GM12878 (cell line): ENCODE data around the gene MARCKSL1. TPM values are rescaled to one million over a fixed set of nuclear protein-coding genes. Genes with fewer than 3 reads are reported as not detected.

Experiments used
- ATAC-seq: fragments of 200-7000 bp; cut with Tn5 transposase; 3 replicates; pipeline ENCODE4 v1.9.1; 2020; ENCODE audit warnings: mild to moderate bottlenecking, moderate library complexity
- BruUV-seq: library from RNA; stranded (reverse); fragments of 400-500 nt; replicated peaks from 2 replicates; lab custom pipeline; 2021; lab: Mats Ljungman, UMichigan
- CTCF ChIA-PET: fragments of 300-600 bp; sonication (Branson Sonifier 250); formaldehyde crosslinking; extraction: SDS; loops from one replicate; lab custom pipeline; 2021; ENCODE audit warnings: inconsistent platforms; lab: Yijun Ruan, JAX
- POLR2A ChIA-PET: fragments of 350-600 bp; formaldehyde crosslinking; extraction: SDS; loops from one replicate; lab custom pipeline; 2021; ENCODE audit warnings: inconsistent platforms; lab: Charles Lee
- RAD21 ChIA-PET: fragments of 300-600 bp; sonication (Branson Sonifier 250); formaldehyde crosslinking; loops from one replicate; lab custom pipeline; 2023; ENCODE audit warnings: antibody characterized with exemption; ENCODE audit not compliant: unreplicated experiment; lab: Charles Lee
- SMC1A ChIA-PET: fragments of 300-600 bp; sonication (Branson Sonifier 250); formaldehyde crosslinking; loops from one replicate; lab custom pipeline; 2023; ENCODE audit not compliant: unreplicated experiment, uncharacterized antibody; lab: Charles Lee
- DNase-seq: peaks from one replicate; pipeline ENCODE4 v3.0.0-alpha.2; 2011; ENCODE audit warnings: low read depth, low spot score
- FAIRE-seq: peaks from 3 replicates; lab custom pipeline; 2011; peaks lifted over from hg19 to GRCh38; lab: Jason Lieb, UNC
- H2AFZ ChIP-seq: 2 replicates; pipeline ENCODE4 v1.6.0; 2011; ENCODE audit warnings: low read depth, low read length, control low read depth; ENCODE audit not compliant: control insufficient read depth
- H3K27ac ChIP-seq: 2 replicates; pipeline ENCODE4 v1.5.1; 2011; ENCODE audit warnings: control low read depth; ENCODE audit not compliant: control insufficient read depth, insufficient read depth
- H3K27me3 ChIP-seq, 2 experiments: replicated peaks in 1 of 2; 2 replicates each; pipeline versions ENCODE4 v1.6.0 to v1.6.1; 2011; ENCODE audit warnings: low read length in 1 of 2; ENCODE audit not compliant: control insufficient read depth in 2 of 2, insufficient read depth in 2 of 2
- H3K36me3 ChIP-seq, 2 experiments: 2 replicates each; pipeline ENCODE4 v1.5.1; 2011; ENCODE audit warnings: low read length in 1 of 2; ENCODE audit not compliant: control insufficient read depth in 2 of 2, insufficient read depth in 2 of 2
- H3K4me1 ChIP-seq: 2 replicates; pipeline ENCODE4 v1.6.1; 2011; ENCODE audit warnings: mild to moderate bottlenecking, low read length, moderate library complexity, mixed read lengths; ENCODE audit not compliant: control insufficient read depth, insufficient read depth
- H3K4me2 ChIP-seq: 2 replicates; pipeline ENCODE4 v1.6.0; 2011; ENCODE audit warnings: control low read depth; ENCODE audit not compliant: control insufficient read depth, insufficient read depth
- H3K4me3 ChIP-seq: fragments of 200-600 bp; sonication (generic); 2 replicates; pipeline ENCODE4 v1.5.1; 2016
- H3K79me2 ChIP-seq: 2 replicates; pipeline ENCODE4 v1.6.0; 2011; ENCODE audit warnings: low read length; ENCODE audit not compliant: control insufficient read depth, insufficient read depth
- H3K9ac ChIP-seq: 2 replicates; pipeline ENCODE4 v1.8.0; 2011; ENCODE audit warnings: low read length, control low read depth, mixed read lengths; ENCODE audit not compliant: control insufficient read depth, insufficient read depth
- H3K9me3 ChIP-seq: replicated peaks from 3 replicates; pipeline ENCODE4 v1.5.1; 2011; ENCODE audit warnings: mild to moderate bottlenecking, low read length; ENCODE audit not compliant: control insufficient read depth, insufficient read depth
- H4K20me1 ChIP-seq: 2 replicates; pipeline ENCODE4 v1.6.0; 2011; ENCODE audit not compliant: control insufficient read depth, insufficient read depth
- E2F8 ChIP-seq: fragments of 450-650 bp; IDR thresholded peaks from 2 replicates; pipeline ENCODE4 v1.6.1; 2018; ENCODE audit warnings: mild to moderate bottlenecking, low read depth, moderate library complexity; ENCODE audit not compliant: partially characterized antibody
- IRF5 ChIP-seq: fragments of 450-650 bp; IDR thresholded peaks from 2 replicates; pipeline ENCODE4 v1.6.1; 2017; ENCODE audit warnings: borderline replicate concordance
- JUND ChIP-seq: IDR thresholded peaks from 2 replicates; pipeline ENCODE4 v1.6.1; 2012; ENCODE audit warnings: low read depth, mild to moderate bottlenecking, low read length, improper control_type of control experiment, moderate library complexity
- KAT2A ChIP-seq: conservative IDR thresholded peaks from 2 replicates; pipeline ENCODE4 v1.6.1; 2011; ENCODE audit warnings: low read depth, low read length; ENCODE audit not compliant: control insufficient read depth
- MTA2 ChIP-seq: fragments of 450-650 bp; IDR thresholded peaks from 2 replicates; pipeline ENCODE4 v1.6.1; 2016; ENCODE audit warnings: low read depth, mild to moderate bottlenecking, moderate library complexity
- SREBF1 ChIP-seq: IDR thresholded peaks from 2 replicates; pipeline ENCODE4 v1.6.1; 2012; ENCODE audit warnings: mild to moderate bottlenecking, low read length
- ZBTB4 ChIP-seq: fragments of 450-650 bp; formaldehyde crosslinking; IDR thresholded peaks from 2 replicates; pipeline ENCODE4 v1.4.0; 2022; ENCODE audit warnings: mild to moderate bottlenecking, moderate library complexity
- ZNF24 ChIP-seq: fragments of 450-650 bp; IDR thresholded peaks from 2 replicates; pipeline ENCODE4 v1.6.1; 2017; ENCODE audit warnings: antibody characterized with exemption, mild to moderate bottlenecking
- WGBS: methylation state at CpG from one replicate; pipeline ENCODE4 v1.1.6; 2016; ENCODE audit warnings: low lambda C conversion rate; ENCODE audit not compliant: insufficient replicate concordance, insufficient coverage; ENCODE audit errors: missing lambda C conversion rate; 5-methylcytosine and 5-hydroxymethylcytosine counted together
- in situ Hi-C: fragments of 300-500 bp; cut with MboI; formaldehyde crosslinking; loops from 9 replicates; pipeline ENCODE4 v1.14.3; 2018; ENCODE audit warnings: mixed read lengths
- intact Hi-C: fragments of 100-400 bp; cut with micrococcal nuclease; formaldehyde crosslinking; loops from one replicate; pipeline ENCODE4 v1.14.2; 2022; ENCODE audit not compliant: unreplicated experiment
- polyA plus RNA-seq, 11 experiments: library from polyadenylated mRNA; depleted of rRNA in 4 of 11; unstranded in 6 of 11; stranded (reverse) in 5 of 11; fragments of >200 nt; fragmentation: Nextera tagmentation in 4 of 11; fragmentation: Illumina TruSeq in 1 of 11; extraction: Ambion mirVana in 4 of 11; extraction: Trizol in 1 of 11; gene quantifications; 1 replicate in 1 of 11; 2 replicates in 10 of 11; pipeline versions ENCODE4 v1.2.1 to v1.2.3, GENCODE V29; 2011 to 2016; ENCODE audit warnings: inconsistent platforms in 2 of 11, missing spikeins in 2 of 11, low read depth in 1 of 11
- total RNA-seq, 4 experiments: library from RNA; depleted of rRNA in 3 of 4; stranded (reverse); fragments of >200 nt in 3 of 4; fragmentation: Illumina TruSeq in 1 of 4; extraction: Trizol in 1 of 4; gene quantifications; 2 replicates each; pipeline versions ENCODE4 v1.2.1 to v1.2.3, GENCODE V29; 2013 to 2021

MARCKSL1 gene
- total and polyA plus RNA-seq, 10 of the 15 experiments (the other 5 are each of a cell fraction or from before 2014, with no cell fraction given) = 14.5 to 225 (median 158) TPM

- peak overlapping the region; percentile 56 for H3K27ac ChIP-seq
- ATAC-seq = peak; percentile 96
- H3K9ac ChIP-seq = peak overlapping the region; percentile 85
- no TSS peak for BruUV-seq
- ChIA-PET POLR2A (interaction anchor here (0.6 to 5.1 kb wide), 8 partner anchors 12 to 45 kb away, joined by 3 to 46 read pairs (median 4); partner anchors contain the start of genes BSDC1 and MARCKSL1), CTCF (interaction anchor here (0.6 to 3.0 kb wide), 9 partner anchors 10 to 830 kb away, joined by 3 to 8 read pairs (median 4); partner anchors contain the start of genes BSDC1 and TRIM62), RAD21 (interaction anchor here (0.6 to 2.8 kb wide), 3 partner anchors 15 to 43 kb away, joined by 3 to 18 read pairs (median 5); partner anchors contain the start of genes BSDC1 and MARCKSL1), SMC1A (interaction anchor here (0.6 to 3.6 kb wide), 7 partner anchors 15 to 246 kb away, joined by 3 to 16 read pairs (median 3); partner anchors contain the start of genes HDAC1 and MARCKSL1)
- H3K4me3 ChIP-seq = peak overlapping the region; percentile 72
- no peaks in the 10 kb centered on the region; the same call in 1 of the 2 replicates for H3K79me2 ChIP-seq
- H3K36me3 ChIP-seq = no peaks in the 10 kb centered on the region
- H4K20me1 ChIP-seq = no peaks in the 10 kb centered on the region
- in situ Hi-C loops (no loop called here), intact Hi-C loops (loop anchor here (2.0 kb wide), 1 partner anchor 15 kb away; the partner anchor contains the start of gene MARCKSL1)
- H3K27me3 ChIP-seq = no peaks in the 10 kb centered on the region
- H3K9me3 ChIP-seq = no peaks in the 10 kb centered on the region
- peak; percentile 89 for FAIRE-seq
- H2AFZ ChIP-seq = peak overlapping the region; percentile 90
- WGBS = 9% methylated on average over 64 of the region's 75 CpGs
- H3K4me1 ChIP-seq = peaks cover 14% of the 10 kb centered on the region
- peak overlapping the region; percentile 98 for H3K4me2 ChIP-seq
- peak; percentile 69 for DNase-seq
- TF ChIP-seq SREBF1 = no peak
- no peak for TF ChIP-seq MTA2
- TF ChIP-seq KAT2A = no peak
- TF ChIP-seq ZNF24 = 0 out of 2 replicates have a peak, but pooled peaks have one; percentile 24
- no peak for TF ChIP-seq ZBTB4 (CRISPR knock-in tag)
- no peak for TF ChIP-seq E2F8
- TF ChIP-seq JUND = no peak
- no peak for TF ChIP-seq IRF5
Measured at GRCh38 chr1:32351399-32352238, 15.6 kb upstream of the MARCKSL1 start.
